Neural progenitor cell (in vitro differentiated cells): ENCODE measurements around the gene RBM34. TPM values are rescaled to one million over a fixed set of nuclear protein-coding genes. Genes with fewer than 3 reads are reported as not detected.
A peak's percentile ranks its signal among the peaks of the same experiment; 100 is the strongest.

Experiments used
- DNase-seq: peaks from one replicate; pipeline ENCODE4 v3.0.0-alpha.2; 2016; ENCODE audit warnings: low spot score
- H2AFZ ChIP-seq: fragments of 200-600 bp; sonication (generic); replicated peaks from 2 replicates; pipeline ENCODE4 v1.6.1; 2016; ENCODE audit warnings: antibody characterized with exemption
- H3F3A ChIP-seq: fragments of 200-600 bp; sonication (generic); 2 replicates; pipeline ENCODE4 v1.6.1; 2016; ENCODE audit warnings: antibody characterized with exemption, low read depth
- H3K27ac ChIP-seq: fragments of 200-600 bp; sonication (generic); 2 replicates; pipeline ENCODE4 v1.5.1; 2016; ENCODE audit warnings: mild to moderate bottlenecking
- H3K27me3 ChIP-seq: fragments of 200-600 bp; sonication (generic); 2 replicates; pipeline ENCODE4 v1.6.1; 2016; ENCODE audit warnings: mild to moderate bottlenecking, moderate library complexity
- H3K36me3 ChIP-seq: fragments of 200-600 bp; sonication (generic); 2 replicates; pipeline ENCODE4 v1.5.1; 2016
- H3K4me1 ChIP-seq: fragments of 200-600 bp; sonication (generic); 2 replicates; pipeline ENCODE4 v1.6.1; 2016; ENCODE audit warnings: mixed run types
- H3K4me2 ChIP-seq: fragments of 200-600 bp; sonication (generic); 2 replicates; pipeline ENCODE4 v1.6.1; 2016
- H3K4me3 ChIP-seq: fragments of 200-600 bp; sonication (generic); 2 replicates; pipeline ENCODE4 v1.5.1; 2016
- H3K79me2 ChIP-seq: fragments of 200-600 bp; sonication (generic); 2 replicates; pipeline ENCODE4 v1.6.1; 2016; ENCODE audit warnings: low read depth
- H3K9ac ChIP-seq: fragments of 200-600 bp; sonication (generic); 2 replicates; pipeline ENCODE4 v1.6.1; 2016
- H3K9me3 ChIP-seq: fragments of 200-600 bp; sonication (generic); 2 replicates; pipeline ENCODE4 v1.5.1; 2016; ENCODE audit warnings: low read depth
- H4K20me1 ChIP-seq: fragments of 200-600 bp; sonication (generic); 2 replicates; pipeline ENCODE4 v1.6.1; 2016; ENCODE audit warnings: low read depth
- H3K27ac Mint-ChIP-seq: 3 replicates; pipeline ENCODE4 v1.8.0; 2021; ENCODE audit warnings: mixed read lengths
- H3K27me3 Mint-ChIP-seq: 2 replicates; pipeline ENCODE4 v1.8.0; 2022; ENCODE audit warnings: low read depth, mild to moderate bottlenecking, inconsistent platforms, moderate library complexity, mixed read lengths; ENCODE audit not compliant: insufficient read depth
- H3K36me3 Mint-ChIP-seq: 3 replicates; pipeline ENCODE4 v1.8.0; 2021; ENCODE audit warnings: mixed read lengths
- H3K4me1 Mint-ChIP-seq: 3 replicates; pipeline ENCODE4 v1.8.0; 2021; ENCODE audit warnings: mixed read lengths
- H3K4me3 Mint-ChIP-seq: 3 replicates; pipeline ENCODE4 v1.8.0; 2021; ENCODE audit warnings: mild to moderate bottlenecking, moderate library complexity, mixed read lengths
- H3K9me3 Mint-ChIP-seq: 3 replicates; pipeline ENCODE4 v1.8.0; 2020; ENCODE audit warnings: mixed read lengths
- EZH2 ChIP-seq: fragments of 200-600 bp; sonication (generic); IDR thresholded peaks from 2 replicates; pipeline ENCODE4 v1.6.1; 2017; ENCODE audit warnings: antibody characterized with exemption, mild to moderate bottlenecking, moderate library complexity
- EZH2phosphoT487 ChIP-seq: fragments of 200-600 bp; sonication (generic); IDR thresholded peaks from 2 replicates; pipeline ENCODE4 v1.6.1; 2017; ENCODE audit warnings: antibody characterized with exemption
- total RNA-seq: library from RNA; depleted of rRNA; stranded (reverse); fragments of >200 nt; gene quantifications from 2 replicates; pipeline ENCODE4 v1.2.3, GENCODE V29; 2015; ENCODE audit warnings: low replicate concordance
- TF ChIP-seq, protein P1 (sequence below): fragments of 200-600 bp; sonication (generic); IDR thresholded peaks from 2 replicates; pipeline ENCODE4 v1.5.1; 2017; ENCODE audit warnings: antibody characterized with exemption, mild to moderate bottlenecking

The RBM34 gene
- total RNA-seq, 1 donor from 2014 or later, result 107 TPM

DNA sequence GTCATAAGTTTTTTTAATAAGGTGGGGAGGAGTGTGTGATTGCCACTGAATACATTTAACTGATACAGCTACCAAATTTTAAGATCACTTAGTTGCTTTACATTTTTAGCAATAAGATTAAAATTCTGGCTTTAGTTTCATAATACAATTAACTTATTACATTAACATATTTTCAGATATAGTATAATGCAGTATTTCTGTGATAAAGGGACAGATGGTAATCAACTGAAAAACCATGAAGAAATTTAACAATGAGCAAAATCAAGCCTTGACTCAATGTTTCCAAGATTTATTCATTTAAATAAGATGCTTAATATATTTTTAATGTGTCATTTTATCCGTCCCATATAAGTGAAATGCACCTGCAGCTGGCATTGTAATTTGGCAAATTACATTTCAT is 36.4 kb downstream of the RBM34 start:
- no peak for DNase-seq
- H3K4me1 ChIP-seq, result peaks cover 14% of the 10 kb centered on the region
- Mint-ChIP-seq H3K36me3 (peaks cover 15% of the 10 kb centered on the region), H3K27me3 (peaks cover 2% of the 10 kb centered on the region), H3K4me1 (peaks cover 21% of the 10 kb centered on the region), H3K9me3 (no peaks in the 10 kb centered on the region), H3K4me3 (no peak overlapping the region), H3K27ac (no peak overlapping the region)
- H3K4me3 ChIP-seq, result no peak overlapping the region
- TF ChIP-seq EZH2phosphoT487 (no peak), EZH2 (no peak)
- TF ChIP-seq, protein P1, sequence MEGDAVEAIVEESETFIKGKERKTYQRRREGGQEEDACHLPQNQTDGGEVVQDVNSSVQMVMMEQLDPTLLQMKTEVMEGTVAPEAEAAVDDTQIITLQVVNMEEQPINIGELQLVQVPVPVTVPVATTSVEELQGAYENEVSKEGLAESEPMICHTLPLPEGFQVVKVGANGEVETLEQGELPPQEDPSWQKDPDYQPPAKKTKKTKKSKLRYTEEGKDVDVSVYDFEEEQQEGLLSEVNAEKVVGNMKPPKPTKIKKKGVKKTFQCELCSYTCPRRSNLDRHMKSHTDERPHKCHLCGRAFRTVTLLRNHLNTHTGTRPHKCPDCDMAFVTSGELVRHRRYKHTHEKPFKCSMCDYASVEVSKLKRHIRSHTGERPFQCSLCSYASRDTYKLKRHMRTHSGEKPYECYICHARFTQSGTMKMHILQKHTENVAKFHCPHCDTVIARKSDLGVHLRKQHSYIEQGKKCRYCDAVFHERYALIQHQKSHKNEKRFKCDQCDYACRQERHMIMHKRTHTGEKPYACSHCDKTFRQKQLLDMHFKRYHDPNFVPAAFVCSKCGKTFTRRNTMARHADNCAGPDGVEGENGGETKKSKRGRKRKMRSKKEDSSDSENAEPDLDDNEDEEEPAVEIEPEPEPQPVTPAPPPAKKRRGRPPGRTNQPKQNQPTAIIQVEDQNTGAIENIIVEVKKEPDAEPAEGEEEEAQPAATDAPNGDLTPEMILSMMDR, result no peak
- no peak overlapping the region for H2AFZ ChIP-seq
- H3K79me2 ChIP-seq, result peaks cover 90% of the 10 kb centered on the region
- no peak overlapping the region for H3K9ac ChIP-seq
- H3K4me2 ChIP-seq, result no peak overlapping the region
- H3F3A ChIP-seq, result peaks cover 14% of the 10 kb centered on the region
- H3K36me3 ChIP-seq, result peaks cover 9% of the 10 kb centered on the region
- no peaks in the 10 kb centered on the region for H3K27me3 ChIP-seq
- H3K27ac ChIP-seq, result no peak overlapping the region
- H4K20me1 ChIP-seq, result peaks cover 86% of the 10 kb centered on the region
- H3K9me3 ChIP-seq, result no peaks in the 10 kb centered on the region

DNA sequence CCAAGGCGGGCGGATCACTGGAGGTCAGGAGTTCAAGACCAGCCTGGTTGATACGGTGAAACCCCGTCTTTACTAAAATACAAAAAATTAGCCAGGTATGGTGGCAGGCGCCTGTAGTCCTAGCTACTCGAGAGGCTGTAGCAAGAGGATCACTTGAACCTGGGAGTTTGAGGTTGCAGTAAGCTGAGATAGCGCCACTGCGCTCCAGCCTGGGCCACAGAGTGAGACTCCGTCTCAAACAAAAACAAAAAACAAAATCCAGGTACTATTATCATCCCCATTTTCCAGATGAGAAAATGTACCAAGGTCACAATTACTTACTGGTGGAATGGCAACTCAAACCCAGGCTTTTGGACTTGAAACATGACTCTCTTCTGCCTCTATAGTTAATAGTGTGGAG is 36.9 kb downstream of the RBM34 start:
- Histone ChIP-seq H3K27ac (no peak overlapping the region), H3K4me2 (no peak overlapping the region), H3K36me3 (peaks cover 15% of the 10 kb centered on the region), H3F3A (peaks cover 10% of the 10 kb centered on the region), H2AFZ (no peak overlapping the region), H3K79me2 (peaks cover 96% of the 10 kb centered on the region), H3K27me3 (no peaks in the 10 kb centered on the region), H3K4me1 (peaks cover 14% of the 10 kb centered on the region), H3K9me3 (no peaks in the 10 kb centered on the region), H4K20me1 (peaks cover 91% of the 10 kb centered on the region), H3K4me3 (no peak overlapping the region), H3K9ac (no peak overlapping the region)
- no peak for DNase-seq
- no peak for TF ChIP-seq EZH2phosphoT487
- TF ChIP-seq, protein P1, result no peak
- no peak for TF ChIP-seq EZH2
- Mint-ChIP-seq H3K4me1 (peaks cover 20% of the 10 kb centered on the region), H3K27ac (no peak overlapping the region), H3K36me3 (peaks cover 15% of the 10 kb centered on the region), H3K9me3 (no peaks in the 10 kb centered on the region), H3K4me3 (no peak overlapping the region), H3K27me3 (peaks cover 2% of the 10 kb centered on the region)

DNA sequence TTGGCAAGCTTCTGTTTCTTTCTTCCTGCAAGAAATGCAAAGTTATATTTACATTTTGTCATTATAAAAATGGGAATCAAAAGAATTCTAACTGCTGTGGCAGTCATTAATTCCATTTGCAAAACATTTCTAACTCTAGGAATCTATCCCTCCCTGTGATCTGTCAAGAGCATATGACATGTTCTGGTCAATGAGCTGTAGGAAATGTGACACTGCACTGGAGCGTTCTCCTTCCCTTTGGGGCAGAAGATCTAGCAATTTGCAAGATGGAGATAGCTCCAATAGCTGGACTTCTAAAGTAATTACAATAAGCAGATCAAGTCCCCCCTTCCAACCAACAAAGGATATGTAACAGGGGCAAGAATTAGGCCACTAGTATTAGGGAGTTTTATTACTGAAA is 38.7 kb downstream of the RBM34 start:
- peaks cover 20% of the 10 kb centered on the region for H3K36me3 Mint-ChIP-seq
- H3K27me3 Mint-ChIP-seq, result no peaks in the 10 kb centered on the region
- Histone ChIP-seq H2AFZ (no peak overlapping the region), H3K79me2 (peaks cover 100% of the 10 kb centered on the region), H4K20me1 (peaks cover 83% of the 10 kb centered on the region), H3K9me3 (no peaks in the 10 kb centered on the region), H3K4me2 (no peak overlapping the region), H3K27ac (peak overlapping the region; percentile 26), H3K27me3 (no peaks in the 10 kb centered on the region), H3K36me3 (peaks cover 22% of the 10 kb centered on the region), H3K4me1 (peaks cover 11% of the 10 kb centered on the region), H3K9ac (no peak overlapping the region), H3K4me3 (no peak overlapping the region), H3F3A (peaks cover 4% of the 10 kb centered on the region)
- no peak overlapping the region for H3K4me3 Mint-ChIP-seq
- DNase-seq, result no peak
- no peak overlapping the region for H3K27ac Mint-ChIP-seq
- no peaks in the 10 kb centered on the region for H3K9me3 Mint-ChIP-seq
- TF ChIP-seq EZH2phosphoT487, result no peak
- TF ChIP-seq, protein P1, result no peak
- TF ChIP-seq EZH2, result no peak
- peaks cover 12% of the 10 kb centered on the region for H3K4me1 Mint-ChIP-seq
